ENCODE results near the gene MT1X. TPM values are rescaled to one million over a fixed set of nuclear protein-coding genes. Genes with fewer than 3 reads are reported as not detected.

MT1X gene
- total RNA-seq, 1 donor from 2014 or later = 63.8 TPM

GRCh38 chr16:56645838-56646237, 36.4 kb upstream of the MT1X start:
- Mint-ChIP-seq H3K36me3 (ENCODE audit: unreplicated experiment) (no peaks in the 10 kb centered on the region), H3K27me3 (ENCODE audit: unreplicated experiment) (peaks cover 36% of the 10 kb centered on the region), H3K4me3 (ENCODE audit: unreplicated experiment) (no peak overlapping the region), H3K9me3 (ENCODE audit: unreplicated experiment) (no peaks in the 10 kb centered on the region), H3K4me1 (ENCODE audit: unreplicated experiment) (peaks cover 7% of the 10 kb centered on the region), H3K27ac (ENCODE audit: unreplicated experiment) (no peak overlapping the region)
- DNase-seq (ENCODE audit: extremely low spot score, unreplicated experiment) = no peak
- TF ChIP-seq, protein P1, sequence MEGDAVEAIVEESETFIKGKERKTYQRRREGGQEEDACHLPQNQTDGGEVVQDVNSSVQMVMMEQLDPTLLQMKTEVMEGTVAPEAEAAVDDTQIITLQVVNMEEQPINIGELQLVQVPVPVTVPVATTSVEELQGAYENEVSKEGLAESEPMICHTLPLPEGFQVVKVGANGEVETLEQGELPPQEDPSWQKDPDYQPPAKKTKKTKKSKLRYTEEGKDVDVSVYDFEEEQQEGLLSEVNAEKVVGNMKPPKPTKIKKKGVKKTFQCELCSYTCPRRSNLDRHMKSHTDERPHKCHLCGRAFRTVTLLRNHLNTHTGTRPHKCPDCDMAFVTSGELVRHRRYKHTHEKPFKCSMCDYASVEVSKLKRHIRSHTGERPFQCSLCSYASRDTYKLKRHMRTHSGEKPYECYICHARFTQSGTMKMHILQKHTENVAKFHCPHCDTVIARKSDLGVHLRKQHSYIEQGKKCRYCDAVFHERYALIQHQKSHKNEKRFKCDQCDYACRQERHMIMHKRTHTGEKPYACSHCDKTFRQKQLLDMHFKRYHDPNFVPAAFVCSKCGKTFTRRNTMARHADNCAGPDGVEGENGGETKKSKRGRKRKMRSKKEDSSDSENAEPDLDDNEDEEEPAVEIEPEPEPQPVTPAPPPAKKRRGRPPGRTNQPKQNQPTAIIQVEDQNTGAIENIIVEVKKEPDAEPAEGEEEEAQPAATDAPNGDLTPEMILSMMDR (IDR thresholded peaks at IDR 0.05) = no peak

DNA sequence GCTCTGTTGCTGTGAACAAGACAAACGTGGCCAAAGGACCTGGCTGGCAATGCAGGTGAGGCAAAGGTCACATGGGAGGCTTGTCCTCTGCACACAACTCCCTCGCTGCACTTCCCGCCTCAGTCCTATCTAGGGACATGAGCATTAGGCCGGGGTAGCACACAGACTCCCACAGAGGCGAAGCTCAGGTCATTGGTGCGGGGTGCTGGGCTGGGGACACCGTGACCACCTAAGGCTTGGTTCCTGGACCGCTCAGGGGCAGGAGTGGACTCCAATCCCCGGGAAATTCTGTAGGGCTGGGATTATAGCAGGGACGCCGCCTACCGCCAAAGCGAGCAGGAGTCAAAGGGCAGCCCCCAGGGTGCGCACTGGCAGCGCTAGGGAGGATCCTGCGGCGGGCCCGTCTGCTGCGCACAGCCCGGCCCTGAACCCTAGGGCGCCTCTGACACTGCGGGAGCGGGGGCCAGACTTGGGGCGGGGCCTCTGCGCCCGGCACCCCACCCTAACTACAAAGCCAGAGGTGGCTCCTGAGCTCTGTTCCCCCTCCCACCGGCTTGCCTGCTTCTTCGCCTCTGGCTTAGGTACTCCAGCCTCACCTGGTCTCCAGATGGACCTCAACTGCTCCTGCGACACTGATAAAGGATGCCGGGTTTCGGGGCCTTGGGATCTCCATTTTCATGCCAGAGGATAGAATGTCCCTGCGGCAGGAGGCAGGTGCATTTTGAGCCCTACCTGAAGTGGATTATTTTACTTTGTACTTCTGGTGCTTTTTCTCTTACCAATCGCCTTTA, 34.4 kb upstream of the MT1X start:
- no peaks in the 10 kb centered on the region for H3K9me3 Mint-ChIP-seq (ENCODE audit: unreplicated experiment)
- no peak overlapping the region for H3K4me3 Mint-ChIP-seq (ENCODE audit: unreplicated experiment)
- H3K27me3 Mint-ChIP-seq (ENCODE audit: unreplicated experiment) = peaks cover 41% of the 10 kb centered on the region
- no peak for DNase-seq (ENCODE audit: extremely low spot score, unreplicated experiment)
- TF ChIP-seq, protein P1 (IDR thresholded peaks at IDR 0.05) = no peak
- H3K36me3 Mint-ChIP-seq (ENCODE audit: unreplicated experiment) = no peaks in the 10 kb centered on the region
- peaks cover 7% of the 10 kb centered on the region for H3K4me1 Mint-ChIP-seq (ENCODE audit: unreplicated experiment)
- no peak overlapping the region for H3K27ac Mint-ChIP-seq (ENCODE audit: unreplicated experiment)

DNA sequence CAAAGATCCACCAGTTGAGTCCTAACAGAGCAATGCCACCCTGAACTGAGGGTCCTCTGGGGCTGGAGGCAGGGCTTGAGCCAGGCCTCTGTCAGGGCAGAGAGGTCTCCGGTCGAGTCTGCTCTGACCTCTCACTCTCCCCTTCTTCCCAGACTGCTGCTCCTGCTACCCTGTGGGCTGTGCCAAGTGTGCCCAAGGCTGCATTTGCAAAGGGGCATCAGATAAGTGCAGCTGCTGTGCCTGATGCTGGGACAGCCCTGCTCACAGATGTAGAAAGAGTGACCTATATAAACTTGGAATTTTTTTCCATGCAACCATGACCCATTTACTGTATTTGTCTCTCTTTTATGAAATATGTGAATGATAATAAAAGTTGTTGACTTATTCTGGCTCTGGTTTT, 33.0 kb upstream of the MT1X start:
- H3K27me3 Mint-ChIP-seq (ENCODE audit: unreplicated experiment) = peaks cover 35% of the 10 kb centered on the region
- H3K36me3 Mint-ChIP-seq (ENCODE audit: unreplicated experiment) = no peaks in the 10 kb centered on the region
- H3K9me3 Mint-ChIP-seq (ENCODE audit: unreplicated experiment) = no peaks in the 10 kb centered on the region
- no peak overlapping the region for H3K4me3 Mint-ChIP-seq (ENCODE audit: unreplicated experiment)
- no peak for DNase-seq (ENCODE audit: extremely low spot score, unreplicated experiment)
- no peak overlapping the region for H3K27ac Mint-ChIP-seq (ENCODE audit: unreplicated experiment)
- H3K4me1 Mint-ChIP-seq (ENCODE audit: unreplicated experiment) = peaks cover 8% of the 10 kb centered on the region
- TF ChIP-seq, protein P1 (IDR thresholded peaks at IDR 0.05) = no peak

GRCh38 chr16:56649820-56650219, 32.5 kb upstream of the MT1X start:
- TF ChIP-seq, protein P1 (IDR thresholded peaks at IDR 0.05) = no peak
- Mint-ChIP-seq H3K4me1 (ENCODE audit: unreplicated experiment) (peaks cover 12% of the 10 kb centered on the region), H3K36me3 (ENCODE audit: unreplicated experiment) (no peaks in the 10 kb centered on the region), H3K27me3 (ENCODE audit: unreplicated experiment) (peaks cover 29% of the 10 kb centered on the region), H3K27ac (ENCODE audit: unreplicated experiment) (no peak overlapping the region), H3K9me3 (ENCODE audit: unreplicated experiment) (no peaks in the 10 kb centered on the region), H3K4me3 (ENCODE audit: unreplicated experiment) (no peak overlapping the region)
- DNase-seq (ENCODE audit: extremely low spot score, unreplicated experiment) = no peak

DNA sequence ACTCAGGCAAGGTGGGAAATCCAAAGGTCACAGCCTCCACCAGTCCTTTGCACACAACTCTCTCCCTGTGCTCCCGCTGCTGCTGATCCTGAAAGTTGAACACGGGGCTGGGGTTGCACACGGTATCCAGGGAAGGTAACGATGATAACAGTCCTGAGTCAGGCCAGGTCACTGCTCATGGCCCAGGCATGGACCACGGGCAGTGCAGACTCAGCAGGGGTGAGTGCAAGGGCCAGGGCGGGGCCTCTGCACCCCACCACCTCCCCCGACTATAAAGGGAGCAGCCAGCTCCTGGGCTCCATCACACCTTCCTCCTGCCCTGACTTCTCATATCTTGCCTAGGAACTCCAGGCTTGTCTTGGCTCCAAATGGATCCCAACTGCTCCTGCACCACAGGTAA, 30.7 kb upstream of the MT1X start, which contains the start of gene MT1B:
MT1B (plus strand) TSS at position 301 of the 400 bp plus-strand sequence; CDS start at position 369, 68 bp downstream.
- peaks cover 13% of the 10 kb centered on the region for H3K4me1 Mint-ChIP-seq (ENCODE audit: unreplicated experiment)
- H3K27ac Mint-ChIP-seq (ENCODE audit: unreplicated experiment) = no peak within 1 kb of the TSS
- TF ChIP-seq, protein P1 (IDR thresholded peaks at IDR 0.05) = no peak
- no peak for DNase-seq (ENCODE audit: extremely low spot score, unreplicated experiment)
- H3K36me3 Mint-ChIP-seq (ENCODE audit: unreplicated experiment) = no peaks in the 10 kb centered on the region
- peaks cover 15% of the 10 kb centered on the region for H3K27me3 Mint-ChIP-seq (ENCODE audit: unreplicated experiment)
- H3K9me3 Mint-ChIP-seq (ENCODE audit: unreplicated experiment) = no peaks in the 10 kb centered on the region
- no peak within 1 kb of the TSS for H3K4me3 Mint-ChIP-seq (ENCODE audit: unreplicated experiment)

Measured in osteocyte (in vitro differentiated cells).